ENCODE data around the gene RPS2.
"Not testable (repeated sequence)": the region's sequence is repeated elsewhere in the genome, so short reads cannot be mapped to it uniquely, and the experiment has no call there.

The RPS2 gene

DNA sequence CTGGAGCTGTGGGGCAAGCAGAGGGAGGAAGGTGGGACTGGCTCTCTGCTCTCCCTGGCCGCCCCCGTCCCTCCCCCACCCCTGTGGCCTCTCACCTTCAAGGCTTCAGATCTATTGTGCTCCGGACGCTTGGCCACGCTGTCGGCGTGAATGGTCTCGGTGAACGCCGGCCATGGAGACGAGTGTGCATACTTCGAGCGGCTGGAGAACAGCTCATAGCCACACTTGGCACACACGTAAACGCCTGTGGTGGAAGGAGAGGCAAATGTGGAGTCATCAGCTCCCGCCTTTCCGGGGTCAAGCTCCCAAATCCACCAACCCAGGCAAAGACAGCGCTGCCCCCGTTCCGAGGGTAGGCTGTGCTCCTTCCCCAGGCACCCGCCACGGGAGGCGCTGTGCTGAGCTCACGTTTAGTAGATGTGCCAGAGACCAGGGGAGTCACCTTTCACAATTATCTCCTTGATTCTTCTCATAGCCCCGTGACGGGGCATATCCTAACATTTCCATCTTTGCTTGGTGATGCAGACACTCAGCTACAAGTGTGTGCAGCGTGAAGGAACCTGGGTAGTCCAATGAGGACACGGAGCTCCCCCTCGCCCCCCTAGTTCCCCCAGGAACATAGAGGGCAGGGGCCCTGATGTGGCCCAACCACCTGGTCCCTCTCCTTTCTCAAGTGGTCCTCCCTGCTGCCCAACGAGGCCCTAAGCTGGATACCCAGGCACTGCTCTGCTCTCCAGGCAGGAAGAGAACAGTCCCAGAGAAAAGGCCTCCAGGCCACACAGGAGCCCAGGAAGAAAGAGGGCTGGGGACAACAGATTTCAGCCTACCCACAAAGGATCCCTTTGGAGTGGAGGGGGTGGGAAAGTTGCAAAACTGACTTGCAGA lies 23.2 kb downstream of the RPS2 start:
- no peak for DNase-seq

DNA sequence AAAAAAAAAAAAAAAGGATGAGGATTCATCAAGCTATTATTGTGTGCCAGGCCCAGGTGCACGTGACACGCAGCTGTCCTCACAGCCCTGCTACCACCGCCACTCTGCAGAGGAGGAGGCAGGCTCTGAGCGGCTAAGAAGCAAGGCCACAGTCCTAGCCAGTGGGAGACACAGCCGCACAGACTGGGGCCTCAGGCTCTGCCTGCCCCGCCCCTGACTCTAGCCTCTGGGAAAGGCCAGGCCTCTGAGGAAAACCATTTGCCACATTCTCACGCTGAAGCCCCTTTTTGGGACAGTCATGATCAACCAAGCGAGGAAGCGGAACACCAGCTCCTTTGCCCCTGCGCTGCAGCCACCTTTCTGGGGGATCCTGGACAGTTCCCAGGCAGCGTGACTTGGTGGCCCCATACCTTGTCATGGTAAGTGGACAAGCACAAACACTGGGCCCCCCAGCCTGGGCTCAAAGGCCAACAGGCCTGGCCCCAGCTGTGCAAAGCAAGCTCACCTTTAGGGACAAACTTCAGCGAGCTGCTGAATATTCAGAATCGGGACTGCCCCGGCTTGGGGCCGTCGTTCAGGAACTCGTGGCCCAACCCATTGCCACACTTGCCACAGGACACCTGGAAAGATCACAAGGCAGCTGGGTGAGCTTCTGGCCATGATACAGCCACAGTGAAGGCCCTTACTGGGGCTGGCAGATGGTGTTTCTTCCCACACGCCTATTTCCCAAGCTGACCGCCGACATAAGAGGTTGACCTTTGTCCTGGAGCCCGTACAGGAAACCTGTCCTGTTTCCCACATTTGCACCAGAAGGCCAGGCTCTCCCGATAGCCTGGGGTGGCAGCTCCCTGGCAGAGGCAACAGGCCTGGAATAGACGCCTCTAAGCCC lies 24.1 kb downstream of the RPS2 start:
- no peak for DNase-seq

DNA sequence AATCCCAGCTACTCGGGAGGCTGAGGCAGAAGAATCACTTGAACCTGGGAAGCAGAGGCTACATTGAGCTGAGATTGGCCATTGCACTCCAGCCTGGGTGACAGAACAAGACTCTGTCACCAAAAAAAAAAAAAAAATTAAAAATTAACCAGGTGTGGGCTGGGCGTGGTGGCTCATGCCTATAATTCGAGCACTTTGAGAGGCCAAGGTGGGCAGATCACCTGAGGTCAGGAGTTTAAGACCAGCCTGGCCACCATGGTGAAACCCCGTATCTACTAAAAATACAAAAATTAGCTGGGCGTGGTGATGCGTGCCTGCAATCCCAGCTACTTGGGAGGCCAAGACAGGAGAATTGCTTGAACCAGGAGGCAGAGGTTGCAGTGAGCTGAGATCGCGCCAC lies 24.8 kb downstream of the RPS2 start:
- not testable (repeated sequence) for DNase-seq

DNA sequence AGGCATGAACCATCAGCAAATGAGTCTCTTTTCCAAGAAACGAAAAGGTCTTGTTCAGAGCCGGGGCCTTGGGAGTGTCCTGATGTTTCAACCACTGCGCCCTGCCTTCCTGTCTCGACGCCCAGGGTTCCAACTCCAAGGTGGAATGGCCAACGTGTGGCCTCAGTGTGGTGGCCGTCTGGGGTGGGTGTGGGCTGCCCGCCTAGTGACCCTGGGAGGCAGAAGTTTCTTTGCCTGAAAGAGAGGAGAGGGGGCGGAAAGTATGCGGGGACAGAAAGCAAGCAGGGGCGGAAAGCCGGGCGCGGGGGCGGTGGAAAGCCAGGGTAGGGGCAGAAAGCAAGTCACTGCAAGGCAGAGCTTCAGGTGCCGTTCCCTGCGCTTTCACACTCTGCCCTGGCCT lies 25.7 kb downstream of the RPS2 start:
- no peak for DNase-seq

DNA sequence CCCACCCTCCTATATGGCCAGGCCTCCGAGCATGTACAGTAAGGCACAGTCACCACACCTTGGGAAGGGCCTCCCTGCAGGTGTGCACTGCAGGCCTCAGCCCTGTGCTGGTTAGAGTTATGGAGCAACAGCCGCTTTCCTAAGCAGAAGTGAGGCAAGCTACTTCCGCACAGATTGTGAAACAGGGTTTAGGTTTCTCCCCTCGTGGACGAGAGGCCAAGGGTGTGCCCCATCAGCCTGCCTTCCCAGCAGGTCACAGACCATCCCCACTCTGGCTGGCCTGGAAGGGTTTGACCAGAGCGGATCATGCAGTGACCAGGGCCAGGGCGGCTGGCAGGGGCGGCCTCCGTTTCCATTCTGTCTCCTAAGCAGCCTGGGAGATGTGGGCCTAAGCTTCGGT lies 26.3 kb downstream of the RPS2 start:
- DNase-seq, result no peak

DNA sequence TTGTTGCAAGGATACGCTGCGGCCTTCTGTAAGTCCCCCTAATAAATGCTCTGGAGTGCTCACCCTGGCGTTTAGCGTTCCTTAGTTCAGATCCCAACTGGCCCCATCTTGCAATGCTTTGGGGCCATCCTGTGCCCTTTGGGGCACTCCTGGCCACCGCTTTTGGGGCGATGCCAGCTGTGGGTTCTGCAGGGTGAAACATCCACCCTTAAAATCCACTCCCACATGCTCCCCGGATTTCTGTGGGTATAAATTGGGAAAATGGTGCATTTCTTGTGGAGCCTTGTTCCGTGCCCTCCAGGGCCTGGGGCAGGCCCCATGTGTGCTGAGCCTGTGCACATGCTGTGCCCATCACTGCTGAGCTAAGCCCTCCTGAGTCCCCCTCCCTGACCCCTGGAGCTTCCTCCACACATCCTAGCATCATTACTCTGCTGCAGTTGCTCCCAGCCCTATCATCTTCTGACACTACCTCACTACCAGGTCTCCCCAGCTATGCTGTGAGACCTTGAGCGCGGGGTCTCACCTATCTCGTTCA lies 27.6 kb downstream of the RPS2 start:
- DNase-seq, result no peak

DNA sequence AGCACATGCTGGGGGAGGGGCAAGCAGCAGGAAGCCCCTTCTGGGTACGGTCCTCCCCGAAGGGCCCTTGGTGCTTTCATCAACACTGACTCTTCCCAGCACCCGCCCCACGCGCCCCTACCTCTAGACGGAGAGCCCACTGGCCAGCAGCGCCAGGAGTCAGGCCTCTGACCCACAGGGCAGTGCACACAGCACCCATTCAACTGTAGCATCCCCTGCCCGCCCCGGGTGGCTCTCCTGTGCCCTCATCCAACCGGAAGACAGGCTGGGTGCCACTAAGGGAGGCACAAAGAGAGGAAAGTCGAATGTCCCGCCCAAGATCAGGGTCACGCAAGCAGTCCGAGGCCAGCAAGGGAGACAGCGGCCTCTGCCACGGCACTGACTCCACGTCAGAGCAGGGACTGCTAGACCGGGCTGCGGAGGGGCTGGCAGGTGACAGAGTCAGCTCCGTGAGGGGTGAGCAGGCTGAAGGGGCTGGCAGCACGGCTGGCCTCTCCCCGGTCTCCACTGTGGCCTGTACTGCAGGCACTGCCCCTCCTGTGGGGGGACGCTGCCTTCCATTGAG lies 31.4 kb downstream of the RPS2 start:
- no peak for DNase-seq

DNA sequence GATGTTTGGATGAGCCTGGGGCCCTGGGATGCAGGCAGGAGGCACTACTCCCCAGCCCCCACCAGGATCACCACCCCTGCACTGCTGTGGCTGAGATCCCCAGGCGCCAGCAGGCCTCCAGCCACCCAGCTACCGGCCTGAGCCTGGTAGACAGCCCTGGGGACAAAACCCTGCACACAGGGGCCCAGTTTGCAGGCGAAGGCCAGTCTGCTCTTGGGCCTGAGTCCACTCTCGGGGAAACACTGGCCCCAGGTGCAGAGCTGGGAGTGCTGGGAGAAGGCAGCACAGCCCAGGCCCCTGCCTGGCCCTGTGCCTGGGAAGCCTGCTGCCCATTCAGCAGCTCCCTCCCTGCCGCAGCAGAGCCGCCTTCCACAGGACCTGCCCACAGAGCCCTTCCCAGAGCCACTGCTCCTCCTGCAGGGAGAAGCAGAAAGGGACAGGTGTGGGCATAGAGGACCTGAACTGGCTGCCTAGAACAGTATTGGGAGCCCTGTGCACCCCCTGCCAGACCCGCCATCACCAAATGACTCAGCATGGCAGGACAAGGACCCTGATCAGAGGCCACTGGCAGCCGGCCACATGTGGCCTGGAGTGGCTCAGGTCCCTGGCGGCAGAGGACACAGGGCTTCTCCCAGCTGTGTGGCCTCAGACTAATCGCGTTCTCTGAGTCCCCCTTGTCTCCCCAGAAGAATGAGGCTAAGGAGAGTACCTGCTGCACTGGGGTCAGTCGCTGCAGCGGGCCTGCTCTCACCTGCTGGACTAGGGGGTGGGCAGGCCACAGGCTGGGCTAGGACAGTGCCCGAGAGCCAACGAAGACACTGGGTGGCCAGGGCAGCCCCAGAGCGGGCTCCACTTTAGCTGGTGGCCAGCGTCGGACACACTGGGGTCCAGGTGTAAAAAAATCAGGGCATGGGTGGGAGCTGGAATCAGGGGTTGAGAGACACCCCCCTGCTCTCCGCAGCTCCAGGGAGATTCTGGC lies 32.3 kb downstream of the RPS2 start:
- no peak for DNase-seq

DNA sequence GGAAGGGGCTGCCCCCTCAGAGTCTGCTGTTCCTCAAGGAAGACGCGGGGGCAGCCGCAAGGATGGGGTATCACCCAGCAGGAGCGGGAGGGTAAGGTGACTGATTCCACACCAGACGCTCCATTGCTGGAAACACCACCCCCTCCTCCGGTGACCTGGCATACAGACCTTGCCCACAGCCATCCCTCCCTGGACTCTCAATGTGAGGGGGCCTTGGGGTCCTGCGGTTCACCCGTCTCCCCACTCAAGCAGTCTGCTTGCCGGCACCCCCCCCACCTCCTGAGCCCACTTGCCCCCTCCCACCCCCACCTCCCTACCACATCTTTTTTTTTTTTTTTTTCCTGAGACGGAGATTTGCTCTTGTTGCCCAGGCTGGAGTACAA lies 34.3 kb downstream of the RPS2 start:
- no peak for DNase-seq

DNA sequence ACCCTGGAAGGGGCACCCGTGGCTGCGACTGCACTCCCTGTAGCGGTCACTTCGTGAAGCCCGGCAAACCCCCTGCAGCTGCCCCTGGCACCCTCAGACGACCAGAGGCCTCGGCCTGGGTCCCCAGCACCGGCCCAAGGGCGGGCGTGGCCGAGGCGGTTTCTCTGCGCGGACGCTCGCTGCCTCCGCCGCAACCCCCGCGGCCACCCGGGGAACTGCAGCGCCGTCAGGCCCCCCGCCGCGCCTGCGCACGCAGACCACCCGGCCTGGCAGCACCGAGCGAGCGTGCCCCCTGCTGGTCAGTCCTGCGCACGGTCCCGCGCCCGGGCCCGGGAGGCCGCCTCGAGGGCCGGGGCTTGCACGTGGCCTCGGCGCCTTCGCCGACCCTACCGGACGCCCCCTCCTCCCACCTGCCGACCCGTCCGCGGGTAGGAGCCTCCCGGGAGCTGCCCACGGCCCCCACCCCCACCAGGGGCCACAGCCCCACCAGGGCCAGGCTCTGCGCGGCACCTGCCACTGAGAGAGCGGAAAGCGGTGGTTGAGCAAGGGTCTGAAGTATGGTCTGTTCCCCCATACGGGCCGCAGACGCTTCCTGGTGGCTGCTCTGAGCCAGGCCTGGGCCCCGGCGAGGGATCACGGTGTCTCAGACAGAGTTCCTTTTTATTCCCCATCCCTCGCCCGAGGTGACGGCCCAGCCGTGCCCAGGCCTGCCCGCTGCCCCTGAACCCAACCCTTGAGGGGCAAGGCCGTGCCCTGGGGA lies 34.9 kb downstream of the RPS2 start:
- DNase-seq, result peak; percentile 95

DNA sequence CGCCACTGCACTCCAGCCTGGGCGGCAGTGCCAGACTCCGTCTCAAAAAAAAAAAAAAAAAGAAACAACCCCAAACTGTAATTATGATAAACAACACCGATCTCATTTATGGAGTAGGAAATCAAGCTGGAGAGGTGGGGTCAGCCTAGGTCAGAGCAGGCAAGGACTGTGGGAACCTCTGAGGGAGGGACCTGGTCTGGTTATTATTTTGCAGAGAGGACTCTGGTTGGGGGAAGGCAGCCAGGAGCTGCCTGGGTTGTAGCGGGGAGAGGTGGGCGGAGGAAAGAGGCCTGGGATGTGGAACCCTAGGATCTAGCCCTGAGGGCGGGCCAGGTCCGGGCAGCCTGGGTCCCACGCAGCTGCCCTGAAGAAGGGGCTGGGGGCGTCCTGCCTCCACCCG lies 35.5 kb downstream of the RPS2 start:
- peak; percentile 31 for DNase-seq

DNA sequence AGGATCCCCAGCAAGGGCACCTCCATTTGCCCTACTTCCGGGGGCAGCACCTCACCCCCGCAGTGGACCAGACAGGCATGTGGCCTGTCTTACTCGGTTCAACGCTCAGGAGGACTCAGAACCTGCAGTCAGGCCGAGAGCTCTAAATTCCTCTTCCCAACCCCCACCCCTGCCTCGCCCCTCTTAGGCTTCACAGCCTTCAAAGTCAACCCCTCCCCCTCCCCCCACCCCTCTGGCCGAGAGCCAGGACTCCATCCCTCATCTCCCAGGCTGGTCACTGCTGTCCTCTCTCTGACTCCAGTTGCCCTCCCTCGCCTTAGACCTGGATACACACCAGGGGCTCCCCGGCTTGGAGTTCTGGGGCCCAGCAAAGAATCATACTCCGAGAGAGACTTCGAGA lies 38.4 kb downstream of the RPS2 start:
- DNase-seq, result no peak

DNA sequence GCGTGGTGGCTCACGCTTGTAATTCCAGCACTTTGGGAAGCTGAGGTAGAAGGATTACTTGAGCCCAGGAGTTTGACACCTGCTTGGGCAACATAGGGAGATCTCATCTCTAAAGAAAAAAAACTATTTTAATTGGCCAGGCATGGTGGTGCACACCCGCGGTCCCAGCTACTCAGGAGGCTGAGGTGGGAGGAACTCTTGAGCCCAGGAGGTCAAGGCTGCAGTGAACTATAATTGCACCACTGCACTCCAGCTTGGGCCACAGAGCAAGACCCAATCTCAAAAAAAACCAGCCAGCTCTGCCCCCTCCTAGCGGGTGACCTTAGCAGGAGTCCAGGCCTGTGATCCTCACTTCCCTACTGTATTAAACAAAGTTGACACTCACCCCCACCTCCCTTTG lies 40.5 kb downstream of the RPS2 start:
- no peak for DNase-seq

DNA sequence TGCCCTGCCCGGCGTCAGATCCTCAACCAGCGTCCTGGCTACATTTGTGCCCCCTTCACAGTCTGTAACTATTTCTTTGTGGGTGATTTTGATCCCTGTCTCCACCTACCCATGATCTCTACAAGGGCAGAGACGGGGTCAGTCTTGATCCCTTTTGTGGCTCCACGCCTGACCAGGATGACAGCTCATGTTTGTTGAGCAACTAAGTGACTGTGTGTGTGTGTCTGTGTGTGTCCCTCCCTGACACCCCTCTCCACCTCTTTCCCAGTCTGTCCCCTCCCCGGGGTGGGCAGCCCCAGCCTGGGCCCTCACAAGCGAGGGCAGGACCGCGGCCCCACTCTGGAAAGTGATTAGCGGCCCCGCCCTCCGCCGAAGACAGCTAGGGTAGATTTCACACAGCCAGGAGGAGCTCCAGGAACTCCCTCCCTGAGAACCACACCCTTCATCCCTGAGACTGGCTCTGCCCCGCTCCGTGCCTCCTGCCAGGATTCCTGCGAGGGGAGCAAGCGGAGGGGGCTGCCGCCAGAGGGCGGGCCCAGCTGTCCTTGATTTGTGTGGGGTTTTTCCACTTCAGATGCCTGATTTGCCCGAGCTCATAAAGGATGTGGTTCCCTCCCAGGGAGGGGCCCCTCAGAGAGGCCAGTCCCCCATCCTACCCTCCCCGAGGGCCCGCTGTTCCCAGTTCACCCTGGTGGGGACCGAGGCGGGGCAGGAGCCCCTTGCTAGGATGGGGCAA lies 41.2 kb downstream of the RPS2 start:
- DNase-seq, result no peak

DNA sequence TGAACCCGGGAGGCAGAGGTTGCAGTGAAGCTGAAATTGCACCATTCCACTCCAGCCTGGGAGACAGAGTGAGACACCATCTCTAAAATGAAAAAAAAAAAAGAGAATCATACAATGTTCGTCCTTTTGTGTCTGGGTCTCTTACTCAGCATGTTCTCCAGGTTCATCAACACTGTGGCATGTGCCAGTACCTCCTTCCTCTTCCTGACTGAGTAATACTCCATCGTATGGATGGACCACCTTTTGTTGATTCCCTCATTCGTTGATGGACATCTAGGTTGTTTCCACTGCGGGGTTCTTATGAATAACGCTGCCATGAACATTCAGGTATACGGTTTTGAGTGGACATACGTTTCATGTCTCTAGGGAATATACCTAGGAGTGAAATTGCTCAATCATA lies 42.3 kb downstream of the RPS2 start:
- no peak for DNase-seq

DNA sequence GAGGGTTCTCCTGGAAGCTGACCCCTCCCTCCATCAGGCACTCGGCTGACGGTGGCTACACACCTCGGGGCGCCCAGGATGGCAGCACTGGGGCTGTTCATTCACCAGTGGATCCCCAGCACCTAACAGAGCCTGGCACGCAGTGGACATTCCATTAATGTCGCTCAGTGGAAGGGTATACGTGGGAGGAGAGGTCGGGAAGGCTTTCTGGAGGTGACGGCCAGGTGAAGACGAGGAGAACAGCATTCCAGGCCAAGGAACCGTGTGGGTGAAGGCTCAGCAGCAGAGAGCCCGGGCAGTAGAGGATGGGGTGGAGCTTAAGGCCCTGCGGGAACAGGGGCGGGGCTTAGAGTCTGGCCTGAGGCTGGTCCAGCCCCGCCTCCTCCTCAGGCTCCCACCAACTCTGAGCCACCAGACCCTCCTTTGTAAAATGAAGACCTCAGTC lies 43.9 kb downstream of the RPS2 start:
- DNase-seq, result peak; percentile 40

DNA sequence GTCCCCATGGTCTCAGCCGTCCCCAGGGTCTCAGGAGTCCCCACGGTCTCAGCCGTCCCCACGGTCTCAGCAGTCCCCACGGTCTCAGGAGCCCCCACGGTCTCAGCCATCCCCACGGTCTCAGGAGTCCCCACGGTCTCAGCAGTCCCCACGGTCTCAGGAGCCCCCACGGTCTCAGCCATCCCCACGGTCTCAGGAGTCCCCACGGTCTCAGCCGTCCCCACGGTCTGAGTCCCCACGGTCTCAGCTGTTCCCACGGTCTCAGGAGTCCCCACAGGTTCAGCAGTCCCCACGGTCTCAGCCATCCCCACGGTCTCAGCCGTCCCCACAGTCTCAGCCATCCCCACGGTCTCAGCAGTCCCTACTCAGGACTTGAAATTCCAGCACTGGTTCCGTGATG lies 44.5 kb downstream of the RPS2 start:
- DNase-seq, result not testable (repeated sequence)

DNA sequence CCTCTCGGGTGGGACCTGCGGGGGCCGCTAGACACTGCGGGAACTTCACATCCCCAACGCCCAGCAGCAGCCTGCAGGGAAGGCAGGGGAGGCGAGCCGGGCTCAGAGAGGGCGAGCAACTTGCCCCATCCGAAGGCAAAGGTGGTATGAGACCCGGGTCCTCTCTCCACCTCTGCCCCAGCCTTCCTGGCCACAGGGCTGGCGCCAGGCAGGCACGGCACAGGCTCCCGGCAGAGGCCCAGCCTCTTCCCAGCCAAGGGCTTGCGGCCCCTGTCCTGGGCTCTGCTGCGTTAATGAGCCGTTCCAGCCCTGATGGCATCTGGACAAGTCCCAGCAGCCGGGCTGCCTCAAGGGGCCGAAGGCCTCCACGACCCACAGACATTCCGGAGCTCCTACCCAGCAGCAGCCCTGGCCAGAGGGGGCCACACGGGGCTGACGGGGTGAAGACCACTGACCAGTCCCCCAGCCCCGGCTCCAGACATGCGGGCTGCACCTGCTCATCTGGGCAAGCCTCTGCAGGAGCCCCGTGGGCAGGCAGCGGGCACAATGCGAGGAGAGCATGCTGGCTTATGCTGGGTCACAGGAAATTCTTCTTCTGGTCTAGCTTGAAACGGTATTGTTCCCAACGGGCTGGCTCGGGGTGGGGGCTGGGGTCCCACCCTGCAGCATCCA lies 45.2 kb downstream of the RPS2 start:
- DNase-seq, result no peak

DNA sequence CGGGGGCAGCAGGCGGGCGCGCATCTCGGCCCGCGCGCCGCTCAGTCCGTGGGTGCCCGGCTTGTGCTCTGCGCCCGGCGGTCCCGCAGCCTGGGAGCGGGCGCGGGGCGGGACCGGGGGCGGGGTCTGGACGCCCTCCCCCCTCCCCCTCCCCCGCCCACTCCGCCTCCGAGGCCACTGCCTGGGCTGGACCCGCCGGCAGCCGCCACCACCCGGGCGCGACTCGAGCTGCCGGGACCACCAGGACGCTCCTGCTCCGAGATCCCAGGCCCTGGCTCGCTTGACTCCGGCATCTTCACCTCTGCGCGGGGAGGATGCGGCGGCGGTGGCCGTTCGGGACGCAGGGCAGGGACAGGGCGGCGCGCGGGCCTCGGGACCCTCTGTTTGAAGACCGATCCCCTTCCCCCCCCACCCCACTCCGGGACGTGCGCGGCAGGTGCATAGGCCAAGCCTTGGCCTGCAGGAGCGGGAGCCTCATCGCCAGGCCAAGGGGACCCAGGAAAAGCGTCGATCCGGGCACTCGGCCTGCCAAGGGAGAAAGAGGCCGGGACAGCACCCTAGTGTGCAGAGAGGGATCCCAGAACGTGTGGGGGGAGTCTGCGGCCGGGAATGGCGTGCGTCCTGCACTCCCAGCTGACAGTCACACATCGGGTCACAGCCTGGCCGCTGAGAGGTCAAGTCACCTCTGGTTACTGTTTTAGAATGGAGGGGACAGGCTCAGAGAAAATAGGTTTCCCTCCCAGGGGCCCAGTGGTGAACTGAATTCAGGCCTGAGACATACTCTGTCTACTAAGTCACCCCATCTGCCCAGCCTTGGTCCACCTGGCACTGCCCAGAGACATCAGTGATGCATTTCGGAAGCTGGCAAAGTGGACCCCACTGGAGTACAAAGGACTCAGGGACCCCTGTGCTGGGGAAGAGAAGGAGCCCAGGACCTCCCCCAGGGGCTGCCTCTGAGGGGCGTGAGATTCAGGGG lies 46.0 kb downstream of the RPS2 start, which contains the start of gene HS3ST6:
TSS of gene HS3ST6 (minus strand) at position 65 of the 976 bp plus-strand sequence. CDS start 92 bp downstream, outside the sequence.
- DNase-seq, result no peak

Measured in activated CD4-positive, alpha-beta T cell treated with anti-CD3 and anti-CD28 coated beads for 48 hours (primary cell).